ENCODE measurements around the gene LGI1.

DNA sequence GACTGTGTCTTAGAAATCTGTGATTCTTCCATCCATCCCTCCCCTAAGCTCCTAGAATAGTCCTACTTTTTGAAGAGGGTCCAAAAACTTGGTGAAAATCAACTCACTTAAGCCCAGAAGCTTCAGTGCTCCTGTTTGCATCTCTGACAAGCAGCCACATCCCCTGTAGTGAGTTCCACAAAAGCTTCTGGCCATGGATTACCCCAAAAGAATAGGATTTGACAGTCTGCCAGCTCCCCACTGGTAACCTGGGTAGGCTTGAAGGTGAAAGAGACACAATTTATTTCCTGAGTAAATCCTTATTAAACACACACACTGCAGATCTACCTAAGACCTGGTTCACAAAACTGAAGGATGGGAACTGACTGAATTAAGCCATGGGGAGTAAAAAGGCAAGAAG, 46.5 kb downstream of the LGI1 start:
- TF ChIP-seq, protein P1, sequence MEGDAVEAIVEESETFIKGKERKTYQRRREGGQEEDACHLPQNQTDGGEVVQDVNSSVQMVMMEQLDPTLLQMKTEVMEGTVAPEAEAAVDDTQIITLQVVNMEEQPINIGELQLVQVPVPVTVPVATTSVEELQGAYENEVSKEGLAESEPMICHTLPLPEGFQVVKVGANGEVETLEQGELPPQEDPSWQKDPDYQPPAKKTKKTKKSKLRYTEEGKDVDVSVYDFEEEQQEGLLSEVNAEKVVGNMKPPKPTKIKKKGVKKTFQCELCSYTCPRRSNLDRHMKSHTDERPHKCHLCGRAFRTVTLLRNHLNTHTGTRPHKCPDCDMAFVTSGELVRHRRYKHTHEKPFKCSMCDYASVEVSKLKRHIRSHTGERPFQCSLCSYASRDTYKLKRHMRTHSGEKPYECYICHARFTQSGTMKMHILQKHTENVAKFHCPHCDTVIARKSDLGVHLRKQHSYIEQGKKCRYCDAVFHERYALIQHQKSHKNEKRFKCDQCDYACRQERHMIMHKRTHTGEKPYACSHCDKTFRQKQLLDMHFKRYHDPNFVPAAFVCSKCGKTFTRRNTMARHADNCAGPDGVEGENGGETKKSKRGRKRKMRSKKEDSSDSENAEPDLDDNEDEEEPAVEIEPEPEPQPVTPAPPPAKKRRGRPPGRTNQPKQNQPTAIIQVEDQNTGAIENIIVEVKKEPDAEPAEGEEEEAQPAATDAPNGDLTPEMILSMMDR (conservative IDR thresholded peaks at IDR 0.05), result no peak
- no peak for TF ChIP-seq ZFX (IDR thresholded peaks at IDR 0.05)

Data from C4-2B (cell line).